ENCODE data around the gene THRA. TPM values are rescaled to one million over a fixed set of nuclear protein-coding genes. Genes with fewer than 3 reads are reported as not detected.

Gene THRA
- total and polyA plus RNA-seq, 9 of the 15 experiments (the other 6 are each of a cell fraction or from before 2014, with no cell fraction given) = 0.34 to 23.4 (median 12.7) TPM

DNA sequence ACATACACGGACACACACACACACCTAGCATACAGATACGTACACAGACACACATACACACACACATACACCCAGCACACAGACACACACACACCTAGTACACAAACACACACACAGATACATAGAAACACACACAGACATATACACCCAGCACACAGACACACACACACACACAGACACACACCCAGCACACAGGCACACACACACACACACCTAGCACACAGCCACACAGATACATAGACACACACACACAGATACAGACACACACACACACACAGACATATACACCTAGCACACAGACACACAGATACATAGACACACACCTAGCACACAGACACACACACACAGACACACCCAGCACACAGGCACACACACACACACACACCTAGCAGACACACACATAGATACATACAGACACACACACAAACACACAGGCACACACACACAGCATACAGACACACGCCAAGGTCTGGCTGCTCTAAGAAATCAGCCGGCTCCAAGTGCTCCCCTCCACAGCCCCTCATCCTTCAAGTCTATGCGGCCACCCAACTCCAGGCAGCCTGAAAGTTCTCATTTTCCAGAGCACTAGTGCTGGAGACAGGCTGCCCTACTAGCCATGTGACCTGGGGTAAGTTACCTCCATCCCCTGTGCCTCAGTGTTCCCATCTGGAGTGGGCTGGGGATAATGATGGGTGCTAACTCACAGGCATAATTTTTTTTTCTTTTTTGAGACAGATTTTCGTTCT, 24.5 kb downstream of the THRA start:
- BruUV-seq (replicated peaks) = no TSS peak
- no peak for DNase-seq (ENCODE audit: extremely low read depth in 1 of 4, low spot score in 3 of 4)
- no peak overlapping the region for H3K9ac ChIP-seq (ENCODE audit: insufficient read depth in 1 of 2, low read depth in 2 of 2, low read length in 2 of 2)
- H3K27ac ChIP-seq (ENCODE audit: extremely low read depth, low read depth, low read length) = peak overlapping the region; percentile 11; the same call in 1 of the 3 replicates
- no peak overlapping the region for H3K4me3 ChIP-seq
- no peaks in the 10 kb centered on the region for H3K79me2 ChIP-seq (ENCODE audit: control insufficient read depth, insufficient read depth, low read length)
- H3K36me3 ChIP-seq (ENCODE audit: control insufficient read depth, insufficient read depth, low read length) = peaks cover 67% of the 10 kb centered on the region
- ChIA-PET CTCF (ENCODE audit: low intra/inter-chr PET ratio) (interaction anchor here (1.2 kb wide), 1 partner anchor 74 kb away, joined by 6 read pairs; no protein-coding TSS in a partner anchor), POLR2A (interaction anchor here (0.7 to 1.1 kb wide), 3 partner anchors 11 to 48 kb away, joined by 3 to 8 read pairs (median 3); no protein-coding TSS in a partner anchor)
- no peaks in the 10 kb centered on the region for H3K9me3 ChIP-seq (replicated peaks; ENCODE audit: control insufficient read depth, insufficient read depth, low read depth, low read length)
- in situ Hi-C loops (cut with MboI) (no loop called here), intact Hi-C loops (cut with micrococcal nuclease) (no loop called here)
- H2AFZ ChIP-seq (ENCODE audit: low read depth, low read length) = no peak overlapping the region
- no peaks in the 10 kb centered on the region for H4K20me1 ChIP-seq (replicated peaks; ENCODE audit: control insufficient read depth, insufficient read depth, low read length)
- peak; percentile 90 for FAIRE-seq
- 77% methylated on average over 6 of the region's 6 CpGs for WGBS (ENCODE audit: insufficient coverage, low coverage, missing lambda C conversion rate)
- H3K4me1 ChIP-seq (replicated peaks in 1 of 2; ENCODE audit: control insufficient read depth in 2 of 2, insufficient read depth in 2 of 2, low read length in 2 of 2) = peaks cover 0 to 25% of the 10 kb centered on the region in 2 experiments; a peak in 2 of 5 replicates
- H3K9me1 ChIP-seq (ENCODE audit: control insufficient read depth, insufficient read depth, low read length) = no peaks in the 10 kb centered on the region
- ATAC-seq = no peak
- H3K4me2 ChIP-seq (ENCODE audit: insufficient read depth, low read length) = no peak overlapping the region
- TF ChIP-seq, protein P1, sequence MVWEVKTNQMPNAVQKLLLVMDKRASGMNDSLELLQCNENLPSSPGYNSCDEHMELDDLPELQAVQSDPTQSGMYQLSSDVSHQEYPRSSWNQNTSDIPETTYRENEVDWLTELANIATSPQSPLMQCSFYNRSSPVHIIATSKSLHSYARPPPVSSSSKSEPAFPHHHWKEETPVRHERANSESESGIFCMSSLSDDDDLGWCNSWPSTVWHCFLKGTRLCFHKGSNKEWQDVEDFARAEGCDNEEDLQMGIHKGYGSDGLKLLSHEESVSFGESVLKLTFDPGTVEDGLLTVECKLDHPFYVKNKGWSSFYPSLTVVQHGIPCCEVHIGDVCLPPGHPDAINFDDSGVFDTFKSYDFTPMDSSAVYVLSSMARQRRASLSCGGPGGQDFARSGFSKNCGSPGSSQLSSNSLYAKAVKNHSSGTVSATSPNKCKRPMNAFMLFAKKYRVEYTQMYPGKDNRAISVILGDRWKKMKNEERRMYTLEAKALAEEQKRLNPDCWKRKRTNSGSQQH (CRISPR knock-in tag; IDR thresholded peaks at IDR 0.05) = peak; percentile 71; the same call in 1 of the 2 replicates
- TF ChIP-seq, protein P2, sequence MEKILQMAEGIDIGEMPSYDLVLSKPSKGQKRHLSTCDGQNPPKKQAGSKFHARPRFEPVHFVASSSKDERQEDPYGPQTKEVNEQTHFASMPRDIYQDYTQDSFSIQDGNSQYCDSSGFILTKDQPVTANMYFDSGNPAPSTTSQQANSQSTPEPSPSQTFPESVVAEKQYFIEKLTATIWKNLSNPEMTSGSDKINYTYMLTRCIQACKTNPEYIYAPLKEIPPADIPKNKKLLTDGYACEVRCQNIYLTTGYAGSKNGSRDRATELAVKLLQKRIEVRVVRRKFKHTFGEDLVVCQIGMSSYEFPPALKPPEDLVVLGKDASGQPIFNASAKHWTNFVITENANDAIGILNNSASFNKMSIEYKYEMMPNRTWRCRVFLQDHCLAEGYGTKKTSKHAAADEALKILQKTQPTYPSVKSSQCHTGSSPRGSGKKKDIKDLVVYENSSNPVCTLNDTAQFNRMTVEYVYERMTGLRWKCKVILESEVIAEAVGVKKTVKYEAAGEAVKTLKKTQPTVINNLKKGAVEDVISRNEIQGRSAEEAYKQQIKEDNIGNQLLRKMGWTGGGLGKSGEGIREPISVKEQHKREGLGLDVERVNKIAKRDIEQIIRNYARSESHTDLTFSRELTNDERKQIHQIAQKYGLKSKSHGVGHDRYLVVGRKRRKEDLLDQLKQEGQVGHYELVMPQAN (IDR thresholded peaks at IDR 0.05; ENCODE audit: borderline replicate concordance) = 0 out of 2 replicates have a peak, but pooled peaks have one; percentile 28
- TF ChIP-seq, protein P3, sequence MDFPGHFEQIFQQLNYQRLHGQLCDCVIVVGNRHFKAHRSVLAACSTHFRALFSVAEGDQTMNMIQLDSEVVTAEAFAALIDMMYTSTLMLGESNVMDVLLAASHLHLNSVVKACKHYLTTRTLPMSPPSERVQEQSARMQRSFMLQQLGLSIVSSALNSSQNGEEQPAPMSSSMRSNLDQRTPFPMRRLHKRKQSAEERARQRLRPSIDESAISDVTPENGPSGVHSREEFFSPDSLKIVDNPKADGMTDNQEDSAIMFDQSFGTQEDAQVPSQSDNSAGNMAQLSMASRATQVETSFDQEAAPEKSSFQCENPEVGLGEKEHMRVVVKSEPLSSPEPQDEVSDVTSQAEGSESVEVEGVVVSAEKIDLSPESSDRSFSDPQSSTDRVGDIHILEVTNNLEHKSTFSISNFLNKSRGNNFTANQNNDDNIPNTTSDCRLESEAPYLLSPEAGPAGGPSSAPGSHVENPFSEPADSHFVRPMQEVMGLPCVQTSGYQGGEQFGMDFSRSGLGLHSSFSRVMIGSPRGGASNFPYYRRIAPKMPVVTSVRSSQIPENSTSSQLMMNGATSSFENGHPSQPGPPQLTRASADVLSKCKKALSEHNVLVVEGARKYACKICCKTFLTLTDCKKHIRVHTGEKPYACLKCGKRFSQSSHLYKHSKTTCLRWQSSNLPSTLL (IDR thresholded peaks at IDR 0.05) = 0 out of 2 replicates have a peak, but pooled peaks have one; percentile 24
- no peak for TF ChIP-seq BRF1 (IDR thresholded peaks at IDR 0.05; ENCODE audit: borderline replicate concordance, extremely low read depth, insufficient read length)
- TF ChIP-seq HDAC1 (IDR thresholded peaks at IDR 0.05) = peak in 1 of 2 experiments; percentile 19; a peak in 1 of 4 replicates
- peak; percentile 30; the same call in 1 of the 2 replicates for TF ChIP-seq ELF4 (CRISPR knock-in tag; IDR thresholded peaks at IDR 0.05)
- no peak for TF ChIP-seq ELF1 (tag; IDR thresholded peaks at IDR 0.05)
- TF ChIP-seq LARP7 (IDR thresholded peaks at IDR 0.05) = 0 out of 2 replicates have a peak, but pooled peaks have one; percentile 37
- peak; percentile 12; the same call in 1 of the 2 replicates for TF ChIP-seq MYBL2 (IDR thresholded peaks at IDR 0.05; ENCODE audit: low read depth)
- no peak for TF ChIP-seq MYBL2 (CRISPR knock-in tag; IDR thresholded peaks at IDR 0.05; ENCODE audit: borderline replicate concordance)
- H3K27me3 ChIP-seq (ENCODE audit: control insufficient read depth in 2 of 2, insufficient read depth in 2 of 2, low read length in 2 of 2) = no peaks in the 10 kb centered on the region

All from K562 (cell line).